ENCODE data around the gene MAGEB18.

MAGEB18 gene

DNA sequence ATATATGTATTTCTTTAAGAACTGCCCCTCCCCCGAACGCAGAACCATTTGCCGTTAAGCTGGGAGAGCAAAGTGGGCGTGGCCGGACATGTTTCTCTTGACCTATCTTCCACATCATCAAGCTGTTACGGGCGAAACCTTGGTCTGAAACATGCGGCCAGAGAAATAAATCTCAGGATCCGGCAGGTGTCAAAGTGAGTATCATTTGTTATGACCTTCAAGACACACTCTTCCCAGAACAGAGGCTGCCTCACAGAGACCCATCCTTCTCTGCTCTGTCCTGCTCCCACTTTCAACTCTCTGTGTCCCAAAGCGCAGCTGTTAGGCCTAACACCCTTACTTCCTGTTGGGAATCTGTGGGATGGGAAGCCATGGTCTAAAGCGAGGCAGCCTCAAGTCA, at the start of gene MAGEB18:
Gene MAGEB18 (plus strand): TSS at position 70 of the 400 bp plus-strand sequence. CDS start 643 bp downstream, outside the sequence.
- DNase-seq: no peak

DNA sequence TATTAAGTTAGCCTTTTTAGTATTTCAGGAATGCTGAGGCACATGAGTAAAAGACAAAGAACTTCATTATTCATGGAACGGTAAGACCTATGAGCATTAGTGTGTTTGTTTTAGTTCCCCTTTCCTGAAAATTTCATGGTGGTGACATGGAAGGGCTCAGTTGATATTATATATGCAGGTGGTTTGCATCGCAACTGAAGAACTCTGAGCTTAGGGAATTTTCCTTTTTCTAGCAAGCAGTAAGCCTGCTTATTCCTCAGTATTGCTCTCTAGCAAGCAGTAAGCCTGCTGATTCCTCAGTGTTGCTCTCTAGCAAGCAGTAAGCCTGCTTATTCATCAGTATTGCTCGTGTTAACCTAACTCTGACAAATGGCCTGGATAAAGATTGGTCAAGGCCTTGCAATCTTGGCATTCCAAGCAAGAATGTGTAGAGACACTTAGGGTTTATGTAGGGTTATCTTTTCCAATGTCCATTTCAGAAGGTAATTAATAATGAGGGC, 37.7 kb upstream of the MAGEB18 start:
- no peak for DNase-seq

DNA sequence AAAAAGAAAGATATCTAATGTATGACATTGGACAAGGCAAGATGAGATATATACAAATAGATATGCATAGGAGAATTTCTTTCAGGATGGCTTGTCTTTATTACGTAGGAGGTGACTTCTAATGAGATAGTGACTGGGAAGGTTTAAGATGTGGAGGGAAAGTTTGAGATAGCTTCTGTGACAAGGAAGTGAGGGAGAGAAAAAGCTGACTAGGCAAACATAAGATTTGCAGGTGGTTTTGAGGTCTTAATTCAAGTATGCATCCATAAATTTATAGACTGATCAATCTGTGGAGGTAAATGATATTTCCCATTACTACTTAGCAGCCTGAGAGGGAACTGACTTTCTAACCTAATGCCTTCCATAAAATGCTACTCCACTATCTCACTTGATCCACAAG, 29.0 kb upstream of the MAGEB18 start:
- DNase-seq: no peak

DNA sequence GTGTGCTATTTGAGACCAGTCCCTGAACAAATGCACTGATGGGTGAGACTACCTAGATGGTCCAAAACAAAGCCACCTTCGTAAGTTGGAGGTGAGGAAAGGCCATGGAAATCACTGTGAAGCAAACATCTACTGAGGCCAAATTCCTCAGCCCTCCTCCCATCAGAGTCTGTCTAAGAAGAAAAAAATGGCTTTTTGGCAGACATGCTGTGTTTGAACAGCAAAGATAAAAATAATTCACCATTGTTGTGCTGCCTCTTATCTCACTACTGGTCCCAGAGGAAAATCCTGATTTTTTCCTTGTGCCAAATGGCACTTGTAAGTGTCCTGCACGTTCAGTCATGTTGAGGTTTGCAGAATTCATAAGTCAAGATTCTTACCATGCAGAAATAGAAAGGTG, 7.9 kb downstream of the MAGEB18 start:
- no peak for DNase-seq

DNA sequence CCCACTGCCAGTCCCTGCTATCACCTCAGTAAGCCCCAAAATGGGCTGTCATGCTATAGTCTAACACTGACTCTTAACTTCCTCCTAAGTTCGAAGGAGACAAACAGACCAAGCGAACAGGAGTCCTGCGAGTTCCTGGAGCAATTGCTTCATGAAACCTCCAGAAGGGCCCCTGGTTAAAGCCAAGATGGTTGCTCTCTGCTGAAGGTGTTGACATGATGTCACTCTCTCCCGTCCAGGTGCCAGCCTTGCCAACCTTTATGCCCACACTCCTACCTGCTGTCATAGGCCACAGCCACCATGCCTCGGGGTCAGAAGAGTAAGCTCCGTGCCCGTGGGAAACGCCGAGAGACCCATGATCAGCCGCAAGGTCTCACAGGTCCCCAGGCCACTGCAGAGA, 22.2 kb downstream of the MAGEB18 start, which contains the start of gene MAGEB6B:
Gene MAGEB6B (plus strand): TSS at position 301 of the 400 bp plus-strand sequence. CDS start 0 bp downstream, at position 301.
- DNase-seq: no peak
